ENCODE results near the gene NUDT22.

The NUDT22 gene

GRCh38 chr11:64278576-64279190, 52.6 kb downstream of the NUDT22 start:
- DNase-seq = no peak
